ENCODE results near the gene KLHL18. TPM values are rescaled to one million over a fixed set of nuclear protein-coding genes. Genes with fewer than 3 reads are reported as not detected.

The KLHL18 gene
- total and polyA plus RNA-seq, 12 donors = 10.6 to 62.1 (median 28.3) TPM

GRCh38 chr3:47337656-47338055 is 54.9 kb downstream of the KLHL18 start:
- intact Hi-C loops (cut with DNase I) = no loop called here
- WGBS, 4 donors = 87 to 91% (median 89%) methylated on average over 5 of the region's 5 CpGs
- Histone ChIP-seq H3K27me3 (no peaks in the 10 kb centered on the region), H3K36me3 (replicated peaks in 1 of 2) (peaks cover 0 to 76% of the 10 kb centered on the region in 2 donors), H3K4me3 (no peak overlapping the region), H3K4me1 (replicated peaks in 1 of 2) (no peaks in the 10 kb centered on the region), H3K9me3 (replicated peaks in 1 of 3) (no peaks in the 10 kb centered on the region), H3K27ac (no peak overlapping the region)
- no peak for DNase-seq
- TF ChIP-seq POLR2A (IDR thresholded peaks at IDR 0.05) (no peak), CTCF (IDR thresholded peaks at IDR 0.05) (no peak)

- intact Hi-C loops (cut with DNase I) = no loop called here
- Histone ChIP-seq H3K27ac (no peak overlapping the region), H3K36me3 (replicated peaks in 1 of 2) (peaks cover 0 to 77% of the 10 kb centered on the region in 2 donors), H3K27me3 (no peaks in the 10 kb centered on the region), H3K4me1 (replicated peaks in 1 of 2) (no peaks in the 10 kb centered on the region), H3K4me3 (no peak overlapping the region), H3K9me3 (replicated peaks in 1 of 3) (no peaks in the 10 kb centered on the region)
- DNase-seq = no peak
- TF ChIP-seq CTCF (IDR thresholded peaks at IDR 0.05) (no peak), POLR2A (IDR thresholded peaks at IDR 0.05) (no peak)
- 87 to 96% (median 93%) methylated on average over 2 of the region's 2 CpGs for WGBS, 4 donors
Observed at GRCh38 chr3:47339951-47340350, 57.2 kb downstream of the KLHL18 start.

- DNase-seq = no peak
- intact Hi-C loops (cut with DNase I) = no loop called here
- no peak overlapping the region for H3K4me3 ChIP-seq
- H3K27me3 ChIP-seq = no peaks in the 10 kb centered on the region
- TF ChIP-seq CTCF (IDR thresholded peaks at IDR 0.05) (no peak), POLR2A (IDR thresholded peaks at IDR 0.05) (no peak)
- no peak overlapping the region for H3K27ac ChIP-seq
- WGBS, 4 donors = 86 to 97% (median 89%) methylated on average over 2 of the region's 2 CpGs
- H3K4me1 ChIP-seq (replicated peaks in 1 of 2) = no peaks in the 10 kb centered on the region
- no peaks in the 10 kb centered on the region for H3K9me3 ChIP-seq (replicated peaks in 1 of 3)
- H3K36me3 ChIP-seq (replicated peaks in 1 of 2) = peaks cover 0 to 74% of the 10 kb centered on the region in 2 donors
Observed at GRCh38 chr3:47340866-47341265, 58.1 kb downstream of the KLHL18 start.

GRCh38 chr3:47342151-47342550 is 59.4 kb downstream of the KLHL18 start:
- no peak overlapping the region for H3K27ac ChIP-seq
- no peak overlapping the region for H3K4me3 ChIP-seq
- WGBS, 4 donors = 89 to 97% (median 93%) methylated on average over 2 of the region's 2 CpGs
- no peaks in the 10 kb centered on the region for H3K9me3 ChIP-seq (replicated peaks in 1 of 3)
- no peaks in the 10 kb centered on the region for H3K27me3 ChIP-seq
- H3K4me1 ChIP-seq (replicated peaks in 1 of 2) = no peaks in the 10 kb centered on the region
- intact Hi-C loops (cut with DNase I) = no loop called here
- H3K36me3 ChIP-seq (replicated peaks in 1 of 2) = peaks cover 0 to 62% of the 10 kb centered on the region in 2 donors
- no peak for DNase-seq
- TF ChIP-seq CTCF (IDR thresholded peaks at IDR 0.05) (no peak), POLR2A (IDR thresholded peaks at IDR 0.05) (no peak)

Measured in adrenal gland (tissue), 12 donors.